ENCODE measurements around the gene NFKBIA.
A peak's percentile ranks its signal among the peaks of the same experiment; 100 is the strongest.
"Not testable (repeated sequence)": the region's sequence is repeated elsewhere in the genome, so short reads cannot be mapped to it uniquely, and the experiment has no call there.

Gene NFKBIA

GRCh38 chr14:35407306-35407630, 2.7 kb upstream of the NFKBIA start:
- no peak for DNase-seq

- no peak for DNase-seq
Measured at GRCh38 chr14:35406506-35407305, 2.2 kb upstream of the NFKBIA start.

GRCh38 chr14:35406090-35406489, 1.5 kb upstream of the NFKBIA start:
- no peak for DNase-seq

GRCh38 chr14:35405304-35405996, 901 bp upstream of the NFKBIA start:
- no peak for DNase-seq

GRCh38 chr14:35403603-35404448, 723 bp downstream of the NFKBIA start:
- peak; percentile 99 for DNase-seq

GRCh38 chr14:35403114-35403602, 1.4 kb downstream of the NFKBIA start:
- peak; percentile 86 for DNase-seq

- DNase-seq, result peak; percentile 80
Measured at GRCh38 chr14:35402323-35403113, 2.0 kb downstream of the NFKBIA start.

GRCh38 chr14:35401422-35402265, 2.9 kb downstream of the NFKBIA start:
- DNase-seq, result no peak

- DNase-seq, result peak; percentile 82
Measured at GRCh38 chr14:35400648-35401421, 3.7 kb downstream of the NFKBIA start.

GRCh38 chr14:35399083-35399937, 5.2 kb downstream of the NFKBIA start:
- no peak for DNase-seq

GRCh38 chr14:35398071-35398584, 6.4 kb downstream of the NFKBIA start:
- no peak for DNase-seq

GRCh38 chr14:35396610-35397009, 7.9 kb downstream of the NFKBIA start:
- not testable (repeated sequence) for DNase-seq

- no peak for DNase-seq
Measured at GRCh38 chr14:35395283-35395682, 9.3 kb downstream of the NFKBIA start.

- DNase-seq, result no peak
Measured at GRCh38 chr14:35394326-35395013, 10.1 kb downstream of the NFKBIA start.

GRCh38 chr14:35393826-35394225, 10.7 kb downstream of the NFKBIA start:
- no peak for DNase-seq

GRCh38 chr14:35392103-35392502, 12.4 kb downstream of the NFKBIA start:
- no peak for DNase-seq

- no peak for DNase-seq
Measured at GRCh38 chr14:35391388-35391710, 13.2 kb downstream of the NFKBIA start.

- DNase-seq, result no peak
Measured at GRCh38 chr14:35390577-35391387, 13.8 kb downstream of the NFKBIA start.

Data from activated effector memory CD4-positive, alpha-beta T cell treated with anti-CD3 and anti-CD28 coated beads, Interleukin-2, amount 50 U/mL, for 16 hours (primary cell).